GM23248 (cell line): ENCODE results near the gene SPRR2E.

Source experiments
- EZH2 ChIP-seq: fragments of 200-600 bp; sonication (generic); IDR thresholded peaks from 2 replicates; pipeline ENCODE4 v1.6.1; 2018; ENCODE audit warnings: antibody characterized with exemption, mild to moderate bottlenecking; ENCODE audit not compliant: insufficient read depth, poor library complexity, severe bottlenecking
- EZH2phosphoT487 ChIP-seq: fragments of 200-600 bp; sonication (generic); IDR thresholded peaks from 2 replicates; pipeline ENCODE4 v1.6.1; 2018; ENCODE audit warnings: antibody characterized with exemption, moderate library complexity, mild to moderate bottlenecking, low read depth; ENCODE audit not compliant: insufficient read depth

DNA sequence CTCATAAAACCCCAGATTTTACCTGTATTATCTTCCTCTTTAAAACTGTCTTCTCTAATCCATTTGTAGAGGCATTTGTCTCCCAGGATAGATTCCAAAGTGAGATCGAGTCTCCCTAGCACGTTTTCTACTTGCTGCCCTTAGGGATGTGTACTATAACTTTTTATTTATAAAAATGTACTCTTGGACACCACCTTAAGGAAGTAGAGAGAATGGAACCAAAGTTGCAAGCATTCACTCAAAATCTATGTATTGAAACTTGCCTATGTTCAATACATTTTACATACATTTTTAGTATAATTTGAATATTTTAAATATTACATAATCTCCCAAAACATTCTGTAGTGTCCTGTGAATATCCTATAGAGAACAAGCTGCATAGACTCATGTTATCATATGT, 36.2 kb downstream of the SPRR2E start:
- no peak for TF ChIP-seq EZH2
- no peak for TF ChIP-seq EZH2phosphoT487
